DOHH2 (cell line): ENCODE results near the gene PPY.
"Not testable (repeated sequence)": the region's sequence is repeated elsewhere in the genome, so short reads cannot be mapped to it uniquely, and the experiment has no call there.

Experiments
- H3F3A ChIP-seq: fragments of 200-600 bp; sonication (generic), shearing (Covaris generic); 2 replicates; pipeline ENCODE4 v1.6.0; 2016; ENCODE audit warnings: antibody characterized with exemption, mild to moderate bottlenecking; ENCODE audit not compliant: control insufficient read depth, insufficient read depth
- H3K27ac ChIP-seq: fragments of 200-600 bp; sonication (generic); 2 replicates; pipeline ENCODE4 v1.5.1; 2014; ENCODE audit warnings: low read depth, mild to moderate bottlenecking, low read length, moderate library complexity
- H3K27me3 ChIP-seq: fragments of 200-600 bp; sonication (generic); 2 replicates; pipeline ENCODE4 v1.6.1; 2014; ENCODE audit warnings: mild to moderate bottlenecking, low read length, mixed read lengths; ENCODE audit not compliant: control insufficient read depth
- H3K36me3 ChIP-seq: fragments of 200-600 bp; sonication (generic); 2 replicates; pipeline ENCODE4 v1.6.1; 2014; ENCODE audit warnings: mild to moderate bottlenecking, low read length, moderate library complexity, mixed read lengths; ENCODE audit not compliant: control insufficient read depth
- H3K4me1 ChIP-seq: fragments of 200-600 bp; sonication (generic); 2 replicates; pipeline ENCODE4 v1.6.1; 2014; ENCODE audit warnings: mild to moderate bottlenecking, low read length, mixed read lengths; ENCODE audit not compliant: control insufficient read depth
- H3K4me2 ChIP-seq: fragments of 200-600 bp; sonication (generic); 2 replicates; pipeline ENCODE4 v1.6.0; 2014; ENCODE audit warnings: mild to moderate bottlenecking, low read length, moderate library complexity
- H3K4me3 ChIP-seq: fragments of 200-600 bp; sonication (generic); 2 replicates; pipeline ENCODE4 v1.5.1; 2014; ENCODE audit warnings: mild to moderate bottlenecking, low read length, mixed read lengths
- H3K79me2 ChIP-seq: fragments of 200-600 bp; sonication (generic); 2 replicates; pipeline ENCODE4 v1.6.1; 2014; ENCODE audit warnings: mild to moderate bottlenecking, low read length, mixed read lengths; ENCODE audit not compliant: control insufficient read depth
- H3K9me2 ChIP-seq: fragments of 200-600 bp; sonication (generic); replicated peaks from 2 replicates; pipeline ENCODE4 v1.6.1; 2014; ENCODE audit warnings: mild to moderate bottlenecking, low read length, mixed read lengths; ENCODE audit not compliant: control insufficient read depth
- H3K9me3 ChIP-seq: fragments of 200-600 bp; sonication (generic); 2 replicates; pipeline ENCODE4 v1.6.1; 2014; ENCODE audit warnings: antibody characterized with exemption, low read length, mixed read lengths; ENCODE audit not compliant: control insufficient read depth, insufficient read depth
- H4K20me1 ChIP-seq: fragments of 200-600 bp; sonication (generic); 2 replicates; pipeline ENCODE4 v1.6.0; 2014; ENCODE audit warnings: low read depth, mild to moderate bottlenecking, antibody characterized with exemption, low read length, moderate library complexity; ENCODE audit not compliant: control insufficient read depth, insufficient read depth
- EZH2phosphoT487 ChIP-seq: fragments of 200-600 bp; sonication (generic); IDR thresholded peaks from 2 replicates; pipeline ENCODE4 v1.6.1; 2017; ENCODE audit warnings: borderline replicate concordance, mild to moderate bottlenecking, antibody characterized with exemption, low read length, moderate library complexity, mixed read lengths
- TF ChIP-seq, protein P1 (sequence below): fragments of 200-600 bp; sonication (generic); IDR thresholded peaks from one replicate; pipeline ENCODE4 v1.5.1; 2014; ENCODE audit warnings: antibody characterized with exemption, mild to moderate bottlenecking, low read depth, low read length; ENCODE audit not compliant: poor library complexity, severe bottlenecking

The PPY gene

DNA sequence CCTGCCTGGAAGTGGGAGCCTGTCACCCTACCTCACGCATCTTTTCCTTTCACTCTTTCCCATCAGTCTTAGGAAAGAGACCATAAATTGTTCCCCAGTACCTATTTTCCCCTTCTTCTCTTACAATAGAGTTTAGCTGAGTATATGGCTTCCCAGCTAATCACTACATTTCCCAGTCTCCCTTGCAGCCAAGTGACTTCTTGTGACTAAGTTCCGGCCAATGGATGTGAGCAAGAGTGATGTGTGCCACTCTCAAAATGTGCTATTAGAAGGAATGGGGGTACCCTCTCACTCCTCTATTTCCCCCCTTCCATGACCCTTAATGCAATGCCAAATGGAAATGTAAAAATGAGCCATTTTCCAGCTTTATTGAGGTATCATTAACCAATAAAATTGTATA is 19.7 kb upstream of the PPY start:
- Histone ChIP-seq H3K27ac (no peak overlapping the region), H3K27me3 (peaks cover 14% of the 10 kb centered on the region; the same call in 1 of the 2 replicates), H3K4me2 (no peak overlapping the region), H3F3A (no peaks in the 10 kb centered on the region), H3K36me3 (no peaks in the 10 kb centered on the region), H3K9me2 (no peaks in the 10 kb centered on the region), H3K4me1 (no peaks in the 10 kb centered on the region), H3K79me2 (no peaks in the 10 kb centered on the region), H4K20me1 (no peaks in the 10 kb centered on the region), H3K9me3 (no peaks in the 10 kb centered on the region), H3K4me3 (no peak overlapping the region)
- no peak for TF ChIP-seq EZH2phosphoT487
- TF ChIP-seq, protein P1, sequence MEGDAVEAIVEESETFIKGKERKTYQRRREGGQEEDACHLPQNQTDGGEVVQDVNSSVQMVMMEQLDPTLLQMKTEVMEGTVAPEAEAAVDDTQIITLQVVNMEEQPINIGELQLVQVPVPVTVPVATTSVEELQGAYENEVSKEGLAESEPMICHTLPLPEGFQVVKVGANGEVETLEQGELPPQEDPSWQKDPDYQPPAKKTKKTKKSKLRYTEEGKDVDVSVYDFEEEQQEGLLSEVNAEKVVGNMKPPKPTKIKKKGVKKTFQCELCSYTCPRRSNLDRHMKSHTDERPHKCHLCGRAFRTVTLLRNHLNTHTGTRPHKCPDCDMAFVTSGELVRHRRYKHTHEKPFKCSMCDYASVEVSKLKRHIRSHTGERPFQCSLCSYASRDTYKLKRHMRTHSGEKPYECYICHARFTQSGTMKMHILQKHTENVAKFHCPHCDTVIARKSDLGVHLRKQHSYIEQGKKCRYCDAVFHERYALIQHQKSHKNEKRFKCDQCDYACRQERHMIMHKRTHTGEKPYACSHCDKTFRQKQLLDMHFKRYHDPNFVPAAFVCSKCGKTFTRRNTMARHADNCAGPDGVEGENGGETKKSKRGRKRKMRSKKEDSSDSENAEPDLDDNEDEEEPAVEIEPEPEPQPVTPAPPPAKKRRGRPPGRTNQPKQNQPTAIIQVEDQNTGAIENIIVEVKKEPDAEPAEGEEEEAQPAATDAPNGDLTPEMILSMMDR: no peak

DNA sequence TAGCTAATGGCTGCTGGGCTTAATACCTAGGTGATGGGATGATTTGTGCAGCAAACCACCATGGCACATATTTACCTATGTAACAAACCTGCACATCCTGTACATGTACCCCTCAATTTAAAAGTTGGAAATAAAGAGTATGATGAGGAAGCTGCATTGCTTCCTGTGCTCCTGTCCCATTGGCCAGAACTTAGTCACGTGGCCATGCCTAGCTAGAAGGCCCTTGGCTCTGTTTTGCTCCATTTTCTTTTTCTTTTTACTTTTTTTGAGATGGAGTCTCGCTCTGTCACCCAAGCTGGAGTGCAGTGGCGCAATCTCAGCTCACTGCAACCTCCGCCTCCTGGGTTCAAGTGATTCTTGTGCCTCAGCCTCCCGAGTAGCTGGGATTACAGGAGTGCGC is 19.0 kb upstream of the PPY start:
- not testable (repeated sequence) for H3F3A ChIP-seq, H3K36me3 ChIP-seq, H3K9me3 ChIP-seq, H3K4me1 ChIP-seq, H3K4me3 ChIP-seq, H3K4me2 ChIP-seq, H3K79me2 ChIP-seq, H3K27ac ChIP-seq, H3K9me2 ChIP-seq, H4K20me1 ChIP-seq
- peaks cover 12% of the 10 kb centered on the region; the same call in 1 of the 2 replicates for H3K27me3 ChIP-seq

DNA sequence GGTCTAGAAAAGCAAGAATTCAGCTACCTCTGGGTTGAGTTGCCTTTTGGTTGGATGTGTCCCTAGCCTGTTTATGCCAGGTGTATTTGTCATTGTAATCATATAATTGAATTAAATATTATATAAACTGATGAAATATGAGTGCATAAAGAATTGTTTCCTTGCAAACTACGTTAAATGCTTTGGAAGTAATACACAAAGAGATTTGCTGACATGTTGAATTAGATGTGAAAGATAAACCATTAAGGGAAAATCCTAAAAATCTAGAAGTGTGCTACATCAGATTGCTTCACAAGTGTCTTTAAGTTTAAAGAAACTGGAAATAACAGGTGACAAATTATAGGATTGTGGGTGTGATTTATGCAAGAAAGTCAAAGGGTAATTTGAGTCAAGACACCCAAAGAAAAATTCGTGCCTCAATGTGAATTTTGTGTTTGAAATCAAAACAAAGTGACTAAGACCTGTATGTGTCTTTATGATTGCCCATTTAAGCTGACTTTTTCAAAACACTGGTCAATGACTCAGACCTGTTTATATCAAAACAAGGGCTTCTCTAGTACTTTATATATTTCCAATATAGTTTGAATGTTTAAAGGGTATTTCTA is 16.6 kb upstream of the PPY start:
- H3K36me3 ChIP-seq: no peaks in the 10 kb centered on the region

DNA sequence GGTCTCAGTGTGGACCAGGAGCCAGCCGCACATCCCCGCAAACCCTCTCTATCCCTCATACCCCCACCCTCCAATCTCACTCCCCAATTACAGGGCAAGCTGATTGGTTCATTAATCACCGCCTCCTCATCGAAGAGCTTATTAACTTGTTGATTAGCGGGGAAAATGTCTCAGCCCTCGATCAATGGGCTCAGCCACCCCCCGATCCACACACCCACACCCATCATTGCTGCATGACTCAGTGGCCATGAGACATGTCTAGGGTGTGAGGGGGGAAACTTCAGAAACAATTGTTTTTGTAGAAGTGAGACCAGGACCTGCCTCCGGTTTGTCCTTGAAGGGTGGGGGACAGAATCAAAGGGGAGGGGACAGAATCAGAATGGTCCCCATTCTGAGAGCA is 13.9 kb upstream of the PPY start:
- H3K4me3 ChIP-seq: no peak overlapping the region
- TF ChIP-seq EZH2phosphoT487: no peak
- TF ChIP-seq, protein P1: no peak

More for the DNA sequence above, 16.6 kb upstream of the PPY start:
- Histone ChIP-seq H3K9me2 (no peaks in the 10 kb centered on the region), H3K79me2 (no peaks in the 10 kb centered on the region), H3K4me2 (no peak overlapping the region), H3K27ac (no peak overlapping the region), H3K4me1 (no peaks in the 10 kb centered on the region), H4K20me1 (no peaks in the 10 kb centered on the region), H3F3A (no peaks in the 10 kb centered on the region), H3K27me3 (peaks cover 12% of the 10 kb centered on the region; the same call in 1 of the 2 replicates), H3K4me3 (no peak overlapping the region), H3K9me3 (no peaks in the 10 kb centered on the region)
- TF ChIP-seq, protein P1: no peak
- no peak for TF ChIP-seq EZH2phosphoT487

More for the DNA sequence above, 13.9 kb upstream of the PPY start:
- Histone ChIP-seq H3K4me2 (no peak overlapping the region), H3K27ac (no peak overlapping the region), H3K79me2 (no peaks in the 10 kb centered on the region), H4K20me1 (no peaks in the 10 kb centered on the region), H3K27me3 (no peaks in the 10 kb centered on the region), H3F3A (no peaks in the 10 kb centered on the region), H3K4me1 (no peaks in the 10 kb centered on the region), H3K9me3 (no peaks in the 10 kb centered on the region), H3K9me2 (no peaks in the 10 kb centered on the region), H3K36me3 (no peaks in the 10 kb centered on the region)
